C4-2B (cell line): ENCODE data around the gene DEAF1.

ENCODE experiments used
- CTCF ChIP-seq: fragments of 450-650 bp; conservative IDR thresholded peaks from 2 replicates; pipeline ENCODE4 v1.5.1; 2017; ENCODE audit warnings: mild to moderate bottlenecking
- ZFX ChIP-seq: fragments of 450-650 bp; IDR thresholded peaks from 2 replicates; pipeline ENCODE4 v1.6.1; 2017

- TF ChIP-seq CTCF (no peak), ZFX (no peak)
These were observed 2.8 kb upstream of the DEAF1 start for GRCh38 chr11:697811-698311.
